Activated CD8-positive, alpha-beta T cell treated with anti-CD3 and anti-CD28 coated beads for 36 hours (primary cell): ENCODE measurements around the gene SNX20. TPM values are rescaled to one million over a fixed set of nuclear protein-coding genes. Genes with fewer than 3 reads are reported as not detected.

Experiments
- ATAC-seq: fragments of 200-7000 bp; cut with Tn5 transposase; one replicate; pipeline ENCODE4 v1.10.0; 2021; ENCODE audit warnings: mild to moderate bottlenecking, moderate library complexity
- CTCF ChIA-PET: fragments of 350-600 bp; sonication (Branson Sonifier 250); formaldehyde crosslinking; loops from one replicate; lab custom pipeline; 2021; ENCODE audit warnings: antibody characterized with exemption; lab: Charles Lee
- POLR2A ChIA-PET: fragments of 350-600 bp; sonication (Branson Sonifier 250); formaldehyde crosslinking; loops from one replicate; lab custom pipeline; 2021; ENCODE audit warnings: antibody characterized with exemption; lab: Charles Lee
- DNase-seq: peaks from one replicate; pipeline ENCODE4 v3.0.0-alpha.2; 2020
- H3K27ac Mint-ChIP-seq: one replicate; pipeline ENCODE4 v1.8.0; 2021; ENCODE audit warnings: mild to moderate bottlenecking, mixed read lengths
- H3K27me3 Mint-ChIP-seq: one replicate; pipeline ENCODE4 v1.8.0; 2021; ENCODE audit warnings: mixed read lengths
- H3K36me3 Mint-ChIP-seq: one replicate; pipeline ENCODE4 v1.8.0; 2021; ENCODE audit warnings: low read depth, mixed read lengths
- H3K4me1 Mint-ChIP-seq: one replicate; pipeline ENCODE4 v1.8.0; 2021; ENCODE audit warnings: low read depth, mixed read lengths
- H3K4me3 Mint-ChIP-seq: one replicate; pipeline ENCODE4 v1.8.0; 2021; ENCODE audit warnings: mild to moderate bottlenecking, moderate library complexity, mixed read lengths
- H3K9me3 Mint-ChIP-seq: one replicate; pipeline ENCODE4 v1.8.0; 2021; ENCODE audit warnings: mixed read lengths
- intact Hi-C: fragments of 100-400 bp; cut with micrococcal nuclease; formaldehyde crosslinking; loops from one replicate; pipeline ENCODE4 v1.10.0; 2022
- total RNA-seq, 2 experiments: library from RNA; stranded (reverse); gene quantifications; one replicate each; pipeline ENCODE4 v1.2.3, GENCODE V29; 2021
- TF ChIP-seq, protein P1 (sequence below): fragments of 200-600 bp; IDR thresholded peaks from one replicate; pipeline ENCODE4 v1.8.0; 2022; ENCODE audit warnings: antibody characterized with exemption, mild to moderate bottlenecking

SNX20 gene
- total RNA-seq, 2 experiments from 2014 or later = 24.6 to 25.0 TPM

DNA sequence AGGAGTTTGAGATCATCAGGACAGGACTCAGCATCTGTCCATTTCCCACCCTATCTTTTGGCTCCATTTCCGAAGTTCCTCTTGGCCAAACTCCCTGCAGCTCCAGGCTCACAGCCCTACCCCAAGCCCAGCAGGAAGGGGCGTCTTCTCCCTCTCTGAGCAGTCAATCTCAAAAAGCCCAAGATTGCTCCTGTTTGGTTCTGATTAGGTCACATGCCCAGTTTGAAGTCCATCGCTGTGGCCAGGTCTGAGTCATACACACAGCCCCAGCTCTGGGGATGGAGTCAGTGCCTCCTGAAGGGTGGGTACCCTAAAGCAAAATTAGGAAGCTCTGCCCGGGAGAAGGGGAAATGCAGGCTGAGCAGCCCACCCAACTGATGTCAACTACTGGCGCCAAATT is 23.9 kb downstream of the SNX20 start:
- no peak overlapping the region for H3K27ac Mint-ChIP-seq

DNA sequence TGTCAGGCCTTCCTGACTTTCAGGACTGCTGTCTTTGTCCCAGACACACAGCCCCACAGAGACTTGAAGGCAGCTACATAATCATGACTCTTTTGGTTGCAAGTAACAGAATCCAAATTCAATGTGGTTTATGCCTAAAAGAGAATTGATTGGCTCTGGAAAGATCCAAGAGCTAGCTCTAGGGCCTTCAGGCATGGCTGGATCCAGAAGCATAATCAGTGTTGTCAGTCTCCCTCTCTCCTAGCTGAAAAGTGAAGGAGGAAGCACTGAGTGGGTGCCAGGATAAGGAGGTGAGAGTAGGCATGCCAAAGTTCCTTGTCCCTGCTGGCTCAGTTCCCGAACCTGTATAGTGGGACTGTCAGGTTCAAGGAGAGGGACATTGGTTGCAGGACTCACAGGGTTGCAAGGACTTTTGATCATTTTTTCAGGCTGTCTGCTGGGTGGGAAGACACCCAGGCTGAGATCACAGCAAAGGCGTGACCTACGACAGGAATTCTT is 25.5 kb downstream of the SNX20 start:
- Mint-ChIP-seq H3K4me3 (no peak overlapping the region), H3K27me3 (no peaks in the 10 kb centered on the region), H3K36me3 (no peaks in the 10 kb centered on the region), H3K9me3 (no peaks in the 10 kb centered on the region), H3K27ac (no peak overlapping the region), H3K4me1 (no peaks in the 10 kb centered on the region)
- ATAC-seq (no peak), DNase-seq (no peak)
- CTCF ChIA-PET = interaction anchor here (8.5 kb wide), 1 partner anchor 11 kb away, joined by 48 read pairs; no protein-coding TSS in a partner anchor
- TF ChIP-seq, protein P1, sequence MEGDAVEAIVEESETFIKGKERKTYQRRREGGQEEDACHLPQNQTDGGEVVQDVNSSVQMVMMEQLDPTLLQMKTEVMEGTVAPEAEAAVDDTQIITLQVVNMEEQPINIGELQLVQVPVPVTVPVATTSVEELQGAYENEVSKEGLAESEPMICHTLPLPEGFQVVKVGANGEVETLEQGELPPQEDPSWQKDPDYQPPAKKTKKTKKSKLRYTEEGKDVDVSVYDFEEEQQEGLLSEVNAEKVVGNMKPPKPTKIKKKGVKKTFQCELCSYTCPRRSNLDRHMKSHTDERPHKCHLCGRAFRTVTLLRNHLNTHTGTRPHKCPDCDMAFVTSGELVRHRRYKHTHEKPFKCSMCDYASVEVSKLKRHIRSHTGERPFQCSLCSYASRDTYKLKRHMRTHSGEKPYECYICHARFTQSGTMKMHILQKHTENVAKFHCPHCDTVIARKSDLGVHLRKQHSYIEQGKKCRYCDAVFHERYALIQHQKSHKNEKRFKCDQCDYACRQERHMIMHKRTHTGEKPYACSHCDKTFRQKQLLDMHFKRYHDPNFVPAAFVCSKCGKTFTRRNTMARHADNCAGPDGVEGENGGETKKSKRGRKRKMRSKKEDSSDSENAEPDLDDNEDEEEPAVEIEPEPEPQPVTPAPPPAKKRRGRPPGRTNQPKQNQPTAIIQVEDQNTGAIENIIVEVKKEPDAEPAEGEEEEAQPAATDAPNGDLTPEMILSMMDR = no peak
- intact Hi-C loops = no loop called here
- POLR2A ChIA-PET = no interaction called here

More for the DNA sequence above, 23.9 kb downstream of the SNX20 start:
- intact Hi-C loops = no loop called here
- TF ChIP-seq, protein P1 = no peak
- no peaks in the 10 kb centered on the region for H3K9me3 Mint-ChIP-seq
- no peaks in the 10 kb centered on the region for H3K36me3 Mint-ChIP-seq
- CTCF ChIA-PET = interaction anchor here (0.8 kb wide), 1 partner anchor 8 kb away, joined by 3 read pairs; no protein-coding TSS in a partner anchor
- H3K4me1 Mint-ChIP-seq = no peaks in the 10 kb centered on the region
- H3K4me3 Mint-ChIP-seq = no peak overlapping the region
- no peaks in the 10 kb centered on the region for H3K27me3 Mint-ChIP-seq
- ATAC-seq (no peak), DNase-seq (no peak)
- POLR2A ChIA-PET = no interaction called here

DNA sequence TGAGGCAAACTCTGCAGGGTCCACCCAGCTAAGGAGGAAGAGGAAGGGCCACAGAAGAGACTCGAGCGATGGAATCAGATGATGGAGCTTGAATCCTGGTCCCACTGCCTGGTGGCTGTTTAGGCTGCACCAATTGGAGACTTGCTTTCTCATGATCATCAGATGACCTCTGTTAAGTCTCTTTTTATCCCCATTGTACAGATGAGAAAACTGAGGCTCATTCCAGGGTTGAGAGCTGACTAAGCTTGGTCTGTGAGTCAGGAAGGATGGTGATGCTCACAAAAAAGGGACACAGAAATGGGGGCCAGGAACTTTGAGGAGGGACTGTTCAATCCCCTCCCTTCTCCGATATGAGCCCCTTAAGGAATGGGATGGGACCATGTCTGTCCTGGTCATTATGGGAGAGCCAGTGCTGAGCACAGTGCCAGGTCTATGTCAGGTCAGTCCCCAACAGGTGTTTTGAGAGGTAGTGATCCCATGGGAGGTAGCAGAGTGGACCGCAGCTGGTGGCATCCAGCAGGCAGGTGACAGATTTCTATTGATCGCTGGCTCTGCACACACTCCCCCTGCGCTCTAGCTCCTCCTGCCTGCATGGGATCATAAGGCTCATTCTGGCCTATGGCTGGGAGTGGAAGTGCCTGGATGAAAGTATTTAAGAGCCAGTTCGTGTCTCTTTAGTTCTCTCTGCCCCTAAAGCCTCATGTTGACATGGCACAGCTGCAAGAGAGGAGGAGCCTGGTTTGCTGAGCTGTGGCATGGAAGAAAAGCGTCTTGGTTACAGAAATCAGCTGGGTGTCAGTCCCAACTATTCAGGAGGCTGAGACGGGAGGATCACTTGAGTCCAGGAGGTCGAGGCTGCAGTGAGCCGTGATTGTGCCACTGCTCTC is 27.2 kb downstream of the SNX20 start:
- DNase-seq (no peak), ATAC-seq (no peak)
- Mint-ChIP-seq H3K27me3 (no peaks in the 10 kb centered on the region), H3K27ac (no peak overlapping the region), H3K4me3 (no peak overlapping the region), H3K9me3 (no peaks in the 10 kb centered on the region), H3K4me1 (no peaks in the 10 kb centered on the region), H3K36me3 (no peaks in the 10 kb centered on the region)
- CTCF ChIA-PET = interaction anchor here (1.1 to 8.5 kb wide), 3 partner anchors 13 to 93 kb away, joined by 3 to 48 read pairs (median 4); no protein-coding TSS in a partner anchor
- intact Hi-C loops = no loop called here
- POLR2A ChIA-PET = interaction anchor here (0.9 kb wide), 1 partner anchor 9 kb away, joined by 4 read pairs; no protein-coding TSS in a partner anchor
- TF ChIP-seq, protein P1 = no peak

DNA sequence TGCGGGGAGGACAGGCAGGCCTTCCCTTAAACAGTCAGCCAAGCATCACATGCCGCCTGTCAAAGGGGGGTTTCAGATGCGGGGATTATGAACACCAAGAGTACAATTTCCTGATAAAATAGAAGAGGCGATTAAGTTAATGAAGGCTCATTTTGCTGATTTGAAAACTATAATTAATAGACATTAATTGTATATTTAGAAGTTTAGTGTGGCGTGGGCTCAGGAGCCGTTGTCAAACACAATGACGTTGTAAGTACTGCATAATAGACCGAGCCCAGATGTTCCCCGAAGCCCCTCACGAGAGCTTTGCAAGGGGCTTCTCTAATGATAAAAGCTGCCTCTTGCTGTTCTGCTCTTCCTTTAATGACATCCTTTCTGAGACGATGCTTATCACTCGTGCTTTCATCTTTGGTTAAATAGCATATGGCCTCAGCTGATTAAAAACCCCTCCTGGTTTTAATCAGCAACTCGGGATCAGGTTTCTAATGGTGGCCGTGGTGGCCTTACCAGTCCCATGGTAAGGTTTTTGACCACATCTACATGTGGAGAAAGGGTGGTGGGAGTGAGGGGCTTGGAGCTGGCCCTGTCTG is 28.2 kb downstream of the SNX20 start:
- intact Hi-C loops = no loop called here
- TF ChIP-seq, protein P1 = no peak
- ATAC-seq (no peak), DNase-seq (no peak)
- no peak overlapping the region for H3K4me3 Mint-ChIP-seq
- ChIA-PET POLR2A (interaction anchor here (0.9 to 1.2 kb wide), 2 partner anchors 10 to 110 kb away, joined by 3 to 4 read pairs; no protein-coding TSS in a partner anchor), CTCF (interaction anchor here (1.1 to 8.5 kb wide), 3 partner anchors 14 to 94 kb away, joined by 3 to 48 read pairs (median 4); no protein-coding TSS in a partner anchor)
- H3K4me1 Mint-ChIP-seq = no peaks in the 10 kb centered on the region
- H3K27ac Mint-ChIP-seq = no peak overlapping the region
- no peaks in the 10 kb centered on the region for H3K9me3 Mint-ChIP-seq
- no peaks in the 10 kb centered on the region for H3K27me3 Mint-ChIP-seq
- H3K36me3 Mint-ChIP-seq = no peaks in the 10 kb centered on the region
